H1 (cell line): Measurements from ENCODE around the gene ARFRP1. TPM values are rescaled to one million over a fixed set of nuclear protein-coding genes. Genes with fewer than 3 reads are reported as not detected.

Source experiments
- CHD1 ChIP-seq: IDR thresholded peaks from 2 replicates; pipeline ENCODE4 v1.6.1; 2012; ENCODE audit warnings: low read depth, low read length, improper control_type of control experiment
- GTF2F1 ChIP-seq: IDR thresholded peaks from 2 replicates; pipeline ENCODE4 v1.6.1; 2012; ENCODE audit warnings: low read depth, low read length, improper control_type of control experiment, borderline replicate concordance
- HDAC2 ChIP-seq, 2 experiments: fragments of 300-600 bp in 1 of 2; sonication (generic) in 1 of 2; IDR thresholded peaks; 2 replicates each; pipeline ENCODE4 v1.6.1; 2011 to 2012; ENCODE audit warnings: low read depth in 2 of 2, low read length in 2 of 2, mild to moderate bottlenecking in 2 of 2, moderate library complexity in 2 of 2, borderline replicate concordance in 1 of 2, inconsistent platforms in 1 of 2
- RNF2 ChIP-seq: fragments of 200-900, 300-1000 bp; sonication (generic); IDR thresholded peaks from 2 replicates; pipeline ENCODE4 v1.7.1; 2016; ENCODE audit warnings: borderline replicate concordance, low read depth, mild to moderate bottlenecking, antibody characterized with exemption, low read length; ENCODE audit not compliant: poor library complexity, severe bottlenecking; ENCODE audit errors: missing control alignments
- TEAD4 ChIP-seq: IDR thresholded peaks from 2 replicates; pipeline ENCODE4 v1.6.1; 2012; ENCODE audit warnings: low read depth, low read length, inconsistent platforms, mixed read lengths
- polyA plus RNA-seq, 7 experiments: library from polyadenylated mRNA; depleted of rRNA in 3 of 7; stranded (reverse) in 5 of 7; unstranded in 2 of 7; fragments of >200 nt in 5 of 7; fragments of 200-250 nt in 2 of 7; gene quantifications; 1 replicate in 5 of 7; 2 replicates in 1 of 7; 4 replicates in 1 of 7; pipeline versions ENCODE4 v1.2.1 to v1.2.3, GENCODE V29; 2011 to 2013; ENCODE audit warnings: missing spikeins in 2 of 7, mixed read lengths in 2 of 7
- total RNA-seq: library from RNA; stranded (reverse); fragmentation: NEBNext Ultra II Directional; extraction: Animal tissue kit (Norgen Biotek cat#: 25700); gene quantifications from 2 replicates; pipeline ENCODE4 v1.2.1, GENCODE V29; 2021

The ARFRP1 gene
- total and polyA plus RNA-seq, 2 of the 8 experiments (the other 6 are each of a cell fraction or from before 2014, with no cell fraction given), result 12.9 to 22.9 TPM

DNA sequence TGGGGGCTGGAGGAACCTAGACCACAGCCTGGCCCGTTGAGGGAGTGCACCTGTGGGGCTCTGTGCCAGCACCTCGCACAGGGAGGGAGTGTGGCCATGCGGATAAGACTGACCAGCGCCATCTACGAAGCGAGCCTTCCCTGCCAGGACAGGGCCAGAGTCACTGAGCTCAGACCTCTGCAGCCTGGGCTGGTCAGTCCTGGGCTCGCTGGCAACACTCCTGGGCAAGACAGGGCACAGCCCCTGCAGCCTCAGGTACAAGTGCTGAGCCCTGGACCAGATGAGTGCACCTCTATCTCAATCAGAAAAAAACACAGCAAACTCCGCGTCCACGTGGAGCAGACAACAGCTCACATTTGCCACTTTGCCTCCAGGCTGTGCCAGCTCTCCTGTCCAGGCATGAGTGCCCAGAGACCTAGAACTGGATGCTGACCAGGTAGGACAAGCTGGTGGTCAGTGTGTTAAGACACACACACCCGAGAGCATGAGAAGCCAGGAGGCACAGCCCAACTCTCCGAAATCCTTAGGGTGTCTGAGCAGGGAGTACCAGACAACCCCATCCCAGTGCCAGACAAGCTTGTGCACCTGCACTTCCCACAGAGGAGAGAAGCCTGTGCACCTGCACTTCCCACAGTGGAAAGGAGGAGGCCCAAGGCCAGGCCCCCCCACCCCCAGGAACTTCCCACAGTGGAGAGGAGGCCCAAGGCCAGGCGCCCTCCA lies 4.9 kb downstream of the ARFRP1 start (continued):
- TF ChIP-seq RNF2 (no peak), HDAC2 (IDR thresholded peaks at IDR 0.05; ENCODE audit: borderline replicate concordance in 1 of 2, low read depth in 2 of 2, low read length in 2 of 2) (no peak), GTF2F1 (no peak), CHD1 (no peak), TEAD4 (no peak)
